ENCODE data around the gene EHMT2.

EHMT2 gene

DNA sequence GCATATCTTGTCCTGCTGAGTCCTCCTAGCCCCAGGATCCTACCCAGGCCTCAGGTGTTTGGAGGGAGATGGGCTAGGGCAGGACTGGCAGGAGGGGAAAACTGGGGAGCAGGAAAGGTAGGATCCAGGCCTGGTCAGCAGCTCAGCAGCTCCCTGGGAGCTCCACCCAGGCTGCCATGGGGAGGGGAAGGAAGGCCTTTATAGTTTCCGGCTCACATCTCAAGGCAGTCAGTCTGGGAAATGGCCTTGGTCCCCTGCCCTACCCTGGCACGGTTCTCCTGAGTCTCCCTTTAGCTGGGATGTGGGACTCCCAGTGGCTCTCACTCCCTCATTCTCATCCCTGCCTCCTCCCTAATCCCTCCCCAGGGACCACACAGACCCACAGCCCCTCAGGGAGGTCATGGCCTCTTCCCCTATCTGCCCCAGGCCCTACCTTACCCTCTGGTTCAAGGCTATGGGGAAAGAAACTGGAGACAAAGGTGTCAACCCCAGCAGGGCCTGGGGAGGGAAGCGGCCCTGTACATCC, 20.3 kb downstream of the EHMT2 start:
- H3K27ac ChIP-seq = no peak overlapping the region
- no peak overlapping the region for H3K4me3 ChIP-seq (ENCODE audit: low read depth in 1 of 2, low read length in 1 of 2)
- H3K4me1 ChIP-seq (ENCODE audit: control insufficient read depth in 1 of 2, insufficient read depth in 1 of 2, low read depth in 1 of 2, low read length in 1 of 2) = no peaks in the 10 kb centered on the region
- no peaks in the 10 kb centered on the region for H3K9me3 ChIP-seq
- H3K27me3 ChIP-seq = no peaks in the 10 kb centered on the region
- TF ChIP-seq, protein P1, sequence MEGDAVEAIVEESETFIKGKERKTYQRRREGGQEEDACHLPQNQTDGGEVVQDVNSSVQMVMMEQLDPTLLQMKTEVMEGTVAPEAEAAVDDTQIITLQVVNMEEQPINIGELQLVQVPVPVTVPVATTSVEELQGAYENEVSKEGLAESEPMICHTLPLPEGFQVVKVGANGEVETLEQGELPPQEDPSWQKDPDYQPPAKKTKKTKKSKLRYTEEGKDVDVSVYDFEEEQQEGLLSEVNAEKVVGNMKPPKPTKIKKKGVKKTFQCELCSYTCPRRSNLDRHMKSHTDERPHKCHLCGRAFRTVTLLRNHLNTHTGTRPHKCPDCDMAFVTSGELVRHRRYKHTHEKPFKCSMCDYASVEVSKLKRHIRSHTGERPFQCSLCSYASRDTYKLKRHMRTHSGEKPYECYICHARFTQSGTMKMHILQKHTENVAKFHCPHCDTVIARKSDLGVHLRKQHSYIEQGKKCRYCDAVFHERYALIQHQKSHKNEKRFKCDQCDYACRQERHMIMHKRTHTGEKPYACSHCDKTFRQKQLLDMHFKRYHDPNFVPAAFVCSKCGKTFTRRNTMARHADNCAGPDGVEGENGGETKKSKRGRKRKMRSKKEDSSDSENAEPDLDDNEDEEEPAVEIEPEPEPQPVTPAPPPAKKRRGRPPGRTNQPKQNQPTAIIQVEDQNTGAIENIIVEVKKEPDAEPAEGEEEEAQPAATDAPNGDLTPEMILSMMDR (IDR thresholded peaks at IDR 0.05) = no peak
- peaks cover 26% of the 10 kb centered on the region for H3K36me3 ChIP-seq

DNA sequence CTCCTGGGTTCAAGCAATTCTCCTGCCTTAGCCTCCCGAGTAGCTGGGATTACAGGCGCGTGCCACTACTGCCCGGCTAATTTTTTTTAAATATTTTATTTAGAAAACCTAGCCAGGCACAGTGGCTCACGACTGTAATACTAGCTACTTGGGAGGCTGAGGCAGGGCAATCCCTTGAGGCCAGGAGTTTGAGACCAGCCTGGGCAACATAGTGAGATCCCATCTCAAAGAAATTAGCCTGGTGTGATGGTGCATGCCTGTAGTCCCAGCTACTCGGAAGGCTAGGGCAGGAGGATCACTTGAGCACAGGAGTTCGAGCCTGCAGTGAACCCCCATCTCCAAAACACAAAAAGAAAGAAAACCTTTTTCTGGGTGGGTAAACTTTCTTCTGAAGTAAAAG, 21.1 kb downstream of the EHMT2 start:
- TF ChIP-seq, protein P1 (IDR thresholded peaks at IDR 0.05) = no peak
- no peaks in the 10 kb centered on the region for H3K4me1 ChIP-seq (ENCODE audit: control insufficient read depth in 1 of 2, insufficient read depth in 1 of 2, low read depth in 1 of 2, low read length in 1 of 2)
- H3K27ac ChIP-seq = no peak overlapping the region
- H3K9me3 ChIP-seq = no peaks in the 10 kb centered on the region
- H3K36me3 ChIP-seq = peaks cover 20% of the 10 kb centered on the region
- no peaks in the 10 kb centered on the region for H3K27me3 ChIP-seq
- H3K4me3 ChIP-seq (ENCODE audit: low read depth in 1 of 2, low read length in 1 of 2) = no peak overlapping the region

DNA sequence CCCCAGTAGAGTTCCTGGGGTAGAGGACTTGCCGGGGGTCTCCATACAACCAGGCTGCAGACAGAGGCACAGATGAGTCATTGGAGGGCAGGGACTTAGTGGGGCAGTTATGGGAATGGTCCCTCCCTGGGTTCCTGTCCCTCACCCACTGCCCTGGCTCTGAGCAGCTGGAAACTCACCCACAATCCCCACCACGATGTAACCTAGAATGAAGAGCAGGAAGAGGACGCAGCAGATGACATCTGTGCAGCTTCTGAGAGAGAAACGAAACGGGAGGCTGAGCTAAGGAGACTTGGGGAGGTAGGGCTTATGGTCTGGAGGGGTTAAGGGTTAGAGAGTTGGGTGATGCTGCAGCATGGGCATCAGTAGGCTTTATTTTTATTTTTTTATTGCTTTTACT, 21.6 kb downstream of the EHMT2 start:
- H3K4me3 ChIP-seq (ENCODE audit: low read depth in 1 of 2, low read length in 1 of 2) = no peak overlapping the region
- peaks cover 15% of the 10 kb centered on the region for H3K36me3 ChIP-seq
- no peak overlapping the region for H3K27ac ChIP-seq
- TF ChIP-seq, protein P1 (IDR thresholded peaks at IDR 0.05) = no peak
- no peaks in the 10 kb centered on the region for H3K9me3 ChIP-seq
- H3K27me3 ChIP-seq = no peaks in the 10 kb centered on the region
- H3K4me1 ChIP-seq (ENCODE audit: control insufficient read depth in 1 of 2, insufficient read depth in 1 of 2, low read depth in 1 of 2, low read length in 1 of 2) = no peaks in the 10 kb centered on the region

DNA sequence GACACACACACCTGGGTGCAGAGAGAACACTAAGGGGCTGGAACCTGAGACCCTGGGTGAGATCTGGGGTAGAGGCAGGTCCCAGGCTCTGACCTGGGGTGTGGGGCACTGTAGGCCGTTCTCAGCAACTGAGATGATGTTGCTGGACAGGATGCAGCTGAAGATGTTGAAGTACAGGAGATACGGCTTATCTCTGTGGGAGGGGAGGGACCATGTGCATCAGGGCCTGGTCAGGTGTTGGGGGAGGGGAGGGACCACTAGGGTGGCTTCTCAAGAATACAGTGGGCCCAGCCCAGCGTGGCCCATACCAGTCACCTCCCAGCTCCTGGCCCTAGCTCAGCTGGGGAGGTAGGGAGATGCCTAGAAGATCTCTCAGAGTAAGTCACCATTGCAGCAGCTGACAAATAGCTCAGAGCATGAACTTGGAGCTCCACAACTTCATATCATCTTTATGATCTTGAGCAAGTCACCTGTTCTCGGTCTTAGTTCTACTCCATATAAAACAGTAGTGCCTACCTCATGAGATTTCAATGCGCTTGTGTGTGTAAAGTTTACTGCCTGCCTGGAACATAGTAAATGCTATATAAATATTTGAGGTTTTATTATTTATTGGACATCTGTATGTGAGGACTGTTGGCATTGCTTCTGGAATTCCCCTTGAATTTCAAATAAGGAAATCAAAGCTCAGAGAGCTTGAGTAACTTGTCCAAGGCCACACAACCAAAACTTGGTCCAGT, 22.5 kb downstream of the EHMT2 start:
- TF ChIP-seq, protein P1 (IDR thresholded peaks at IDR 0.05) = no peak
- no peak overlapping the region for H3K27ac ChIP-seq

DNA sequence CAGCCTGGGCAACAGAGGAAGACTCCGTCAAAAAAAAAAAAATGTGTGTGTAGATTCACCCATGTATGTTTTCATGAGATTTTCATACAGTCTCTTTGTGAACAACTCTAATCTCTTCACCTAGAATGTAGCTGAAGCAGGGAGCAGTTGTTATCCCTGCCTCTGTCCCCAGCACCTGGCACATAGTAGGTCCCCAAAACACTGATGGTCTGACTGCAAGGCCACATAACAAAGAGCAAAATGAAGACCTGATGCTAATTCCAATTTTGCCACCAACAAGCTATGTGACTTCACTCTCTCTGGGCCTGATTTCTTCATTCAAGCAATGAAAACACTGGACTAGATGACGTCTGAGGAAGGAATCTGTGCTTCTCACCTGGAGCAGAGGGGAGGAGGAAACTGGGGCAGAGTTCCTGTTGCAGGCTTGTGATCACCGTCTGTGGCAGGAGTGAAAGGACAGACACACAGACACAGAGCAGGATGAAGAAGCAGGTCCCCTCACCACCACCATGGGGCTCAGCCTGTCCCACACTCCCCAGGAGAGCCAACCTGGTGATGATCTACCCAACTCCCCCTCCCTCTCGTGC, 23.3 kb downstream of the EHMT2 start:
- H3K27me3 ChIP-seq = peaks cover 1% of the 10 kb centered on the region
- H3K4me3 ChIP-seq (ENCODE audit: low read depth in 1 of 2, low read length in 1 of 2) = no peak overlapping the region
- H3K9me3 ChIP-seq = no peaks in the 10 kb centered on the region
- no peak overlapping the region for H3K27ac ChIP-seq
- H3K36me3 ChIP-seq = no peaks in the 10 kb centered on the region
- TF ChIP-seq, protein P1 (IDR thresholded peaks at IDR 0.05) = no peak
- no peaks in the 10 kb centered on the region for H3K4me1 ChIP-seq (ENCODE audit: control insufficient read depth in 1 of 2, insufficient read depth in 1 of 2, low read depth in 1 of 2, low read length in 1 of 2)

More for the DNA sequence above, 22.5 kb downstream of the EHMT2 start:
- Histone ChIP-seq H3K27me3 (no peaks in the 10 kb centered on the region), H3K4me3 (ENCODE audit: low read depth in 1 of 2, low read length in 1 of 2) (no peak overlapping the region), H3K9me3 (no peaks in the 10 kb centered on the region), H3K4me1 (ENCODE audit: control insufficient read depth in 1 of 2, insufficient read depth in 1 of 2, low read depth in 1 of 2, low read length in 1 of 2) (no peaks in the 10 kb centered on the region), H3K36me3 (peaks cover 6% of the 10 kb centered on the region)

All from neutrophil (primary cell).